Activated naive CD4-positive, alpha-beta T cell treated with anti-CD3 and anti-CD28 coated beads, Interleukin-2, amount 50 U/mL, for 24 hours (primary cell): Measurements from ENCODE around the gene SYPL2.

ENCODE experiments used
- H3K27ac Mint-ChIP-seq: one replicate; pipeline ENCODE4 v1.8.0; 2021; ENCODE audit warnings: mild to moderate bottlenecking, mixed read lengths
- H3K27me3 Mint-ChIP-seq: one replicate; pipeline ENCODE4 v1.8.0; 2021; ENCODE audit warnings: mixed read lengths
- H3K36me3 Mint-ChIP-seq: one replicate; pipeline ENCODE4 v1.8.0; 2021; ENCODE audit warnings: mixed read lengths
- H3K4me1 Mint-ChIP-seq: one replicate; pipeline ENCODE4 v1.8.0; 2021; ENCODE audit warnings: mixed read lengths
- H3K4me3 Mint-ChIP-seq: one replicate; pipeline ENCODE4 v1.8.0; 2021; ENCODE audit warnings: mild to moderate bottlenecking, mixed read lengths
- H3K9me3 Mint-ChIP-seq: one replicate; pipeline ENCODE4 v1.8.0; 2021; ENCODE audit warnings: mixed read lengths

The SYPL2 gene

GRCh38 chr1:109509176-109510134 is 43.1 kb downstream of the SYPL2 start, which contains the start of gene AMIGO1:
AMIGO1 (minus strand) TSS chr1:109509727; CDS start chr1:109508912, 815 bp downstream.
- Mint-ChIP-seq H3K36me3 (peaks cover 8% of the 10 kb centered on the region), H3K4me1 (peaks cover 63% of the 10 kb centered on the region)

DNA sequence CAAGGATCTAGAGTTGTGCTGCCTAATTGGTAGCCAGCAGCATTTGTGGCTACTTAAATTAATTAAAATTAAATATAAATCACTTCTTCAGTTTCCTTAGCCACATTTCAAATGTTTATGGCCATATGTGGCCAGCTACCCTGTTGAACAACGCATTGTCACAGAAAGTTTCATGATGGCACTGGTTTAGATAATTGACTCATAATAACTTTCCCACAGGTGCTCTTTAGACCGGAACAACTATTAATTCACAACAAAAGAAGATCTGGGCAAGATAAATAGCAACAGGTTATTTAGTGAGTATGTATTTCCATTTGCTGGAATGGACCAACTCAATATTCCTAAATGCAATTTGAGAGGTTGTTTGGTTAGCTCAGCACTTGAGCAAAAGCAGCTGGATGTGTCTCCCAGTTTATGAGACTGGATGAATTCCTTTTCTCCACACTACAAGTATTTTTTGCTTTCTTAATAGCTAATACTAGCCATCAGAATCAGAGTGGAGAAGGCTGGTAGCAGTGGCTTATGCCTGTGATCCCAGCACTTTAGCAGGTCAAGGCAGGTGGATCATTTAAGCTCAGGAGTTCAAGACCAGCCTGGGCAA is 46.9 kb downstream of the SYPL2 start:
- Mint-ChIP-seq H3K9me3 (no peaks in the 10 kb centered on the region), H3K4me3 (no peak overlapping the region), H3K36me3 (no peaks in the 10 kb centered on the region), H3K27me3 (no peaks in the 10 kb centered on the region), H3K4me1 (peaks cover 40% of the 10 kb centered on the region), H3K27ac (no peak overlapping the region)

More at GRCh38 chr1:109509176-109510134, 43.1 kb downstream of the SYPL2 start, which contains the start of gene AMIGO1:
- H3K4me3 Mint-ChIP-seq = peak within 1 kb of the TSS; percentile 93
- no peaks in the 10 kb centered on the region for H3K27me3 Mint-ChIP-seq
- H3K27ac Mint-ChIP-seq = peak within 1 kb of the TSS; percentile 93
- H3K9me3 Mint-ChIP-seq = no peaks in the 10 kb centered on the region

- Mint-ChIP-seq H3K4me3 (no peak overlapping the region), H3K27ac (no peak overlapping the region), H3K9me3 (no peaks in the 10 kb centered on the region), H3K4me1 (peaks cover 29% of the 10 kb centered on the region), H3K27me3 (no peaks in the 10 kb centered on the region), H3K36me3 (no peaks in the 10 kb centered on the region)
Measured at GRCh38 chr1:109514846-109515245, 48.5 kb downstream of the SYPL2 start.

DNA sequence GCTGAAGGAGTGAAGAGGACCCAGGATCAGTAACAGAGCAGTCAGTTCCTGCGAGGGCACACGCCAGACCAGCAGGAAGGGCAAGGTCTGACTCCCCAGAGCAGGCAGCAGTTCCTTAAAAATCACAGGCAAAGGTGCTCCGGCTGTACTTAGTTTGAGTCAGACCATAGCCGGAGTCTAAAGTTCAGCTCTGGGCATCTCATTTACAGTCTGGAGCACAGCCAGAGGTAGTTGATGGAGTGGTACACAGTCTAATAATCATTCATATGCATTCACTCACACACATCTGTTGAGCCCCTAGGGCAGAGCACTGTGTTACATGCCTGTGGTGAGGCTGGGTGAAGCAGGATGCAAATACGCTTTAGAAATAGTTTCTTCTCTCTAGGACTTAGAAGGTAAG is 50.5 kb downstream of the SYPL2 start:
- H3K4me3 Mint-ChIP-seq = no peak overlapping the region
- H3K4me1 Mint-ChIP-seq = peaks cover 8% of the 10 kb centered on the region
- H3K27ac Mint-ChIP-seq = no peak overlapping the region
- H3K27me3 Mint-ChIP-seq = no peaks in the 10 kb centered on the region
- H3K9me3 Mint-ChIP-seq = no peaks in the 10 kb centered on the region
- no peaks in the 10 kb centered on the region for H3K36me3 Mint-ChIP-seq

DNA sequence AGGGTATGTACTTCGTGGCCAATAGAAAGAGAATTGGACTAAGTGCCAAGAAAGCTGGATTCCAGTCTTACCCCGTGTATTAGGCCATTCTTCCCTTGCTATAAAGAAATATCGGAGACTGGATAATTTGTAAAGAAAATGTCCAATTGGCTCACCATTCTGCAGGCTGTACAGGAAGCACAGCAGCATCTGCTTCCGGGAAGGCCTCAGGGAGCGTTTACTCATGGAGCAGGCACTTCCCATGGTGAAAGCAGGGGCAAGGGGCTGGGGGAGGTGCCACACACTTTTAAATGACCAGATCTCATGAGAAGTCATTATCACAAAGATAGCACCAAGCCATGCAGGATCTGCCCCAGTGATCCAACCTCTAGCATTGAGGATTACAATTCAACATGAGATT is 51.0 kb downstream of the SYPL2 start:
- H3K36me3 Mint-ChIP-seq = no peaks in the 10 kb centered on the region
- H3K27me3 Mint-ChIP-seq = no peaks in the 10 kb centered on the region
- H3K4me3 Mint-ChIP-seq = no peak overlapping the region
- no peak overlapping the region for H3K27ac Mint-ChIP-seq
- H3K4me1 Mint-ChIP-seq = peaks cover 6% of the 10 kb centered on the region
- no peaks in the 10 kb centered on the region for H3K9me3 Mint-ChIP-seq

DNA sequence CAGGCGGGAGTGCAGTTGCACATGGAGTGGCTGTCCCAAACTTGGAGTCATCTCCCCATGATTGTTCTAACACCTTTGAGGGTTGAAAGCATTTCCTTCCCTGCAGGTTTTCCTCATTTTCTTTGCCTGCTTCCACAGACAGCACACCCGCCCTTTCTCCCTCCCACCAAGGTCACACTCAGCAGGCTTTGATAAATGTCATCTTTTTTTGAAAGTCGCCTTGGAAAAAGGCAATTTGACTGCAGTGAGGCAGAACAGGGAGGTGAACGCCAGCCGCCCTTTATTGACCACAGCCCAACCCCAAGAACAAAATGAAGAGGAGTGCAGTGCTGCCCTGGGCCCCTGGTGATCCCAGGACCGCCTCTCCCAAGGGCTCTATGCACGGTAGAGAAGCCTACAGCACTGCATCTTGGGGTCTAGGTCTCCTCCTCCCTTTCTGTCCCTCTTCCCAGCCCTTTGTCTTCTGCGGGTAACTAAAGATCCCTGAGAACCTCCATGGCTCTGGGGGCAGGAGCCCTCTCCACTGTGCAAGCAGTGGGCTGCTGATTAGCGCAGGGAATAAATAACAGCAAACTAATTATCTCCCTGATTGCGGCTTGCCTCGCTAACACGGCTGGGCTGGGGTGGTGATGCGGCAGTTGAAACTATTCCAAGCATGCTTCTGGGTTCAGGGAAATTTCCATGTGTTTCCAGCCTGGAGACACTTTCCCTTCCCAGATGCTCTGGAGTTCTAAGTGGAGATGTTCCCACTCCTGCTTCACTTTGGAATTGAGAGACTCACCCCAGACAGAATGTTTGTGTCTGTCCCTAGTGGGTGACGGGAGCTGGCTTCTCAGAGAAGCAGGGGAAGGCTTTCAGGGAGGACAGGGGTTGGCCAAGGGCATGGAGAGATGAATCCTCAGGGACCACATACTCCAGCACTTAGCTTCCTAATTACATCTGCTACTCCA is 54.9 kb downstream of the SYPL2 start:
- Mint-ChIP-seq H3K4me1 (no peaks in the 10 kb centered on the region), H3K4me3 (no peak overlapping the region), H3K27me3 (no peaks in the 10 kb centered on the region), H3K36me3 (no peaks in the 10 kb centered on the region), H3K27ac (no peak overlapping the region), H3K9me3 (no peaks in the 10 kb centered on the region)

GRCh38 chr1:109522026-109522425 is 55.7 kb downstream of the SYPL2 start:
- H3K9me3 Mint-ChIP-seq = no peaks in the 10 kb centered on the region
- no peaks in the 10 kb centered on the region for H3K27me3 Mint-ChIP-seq
- H3K4me1 Mint-ChIP-seq = no peaks in the 10 kb centered on the region
- no peaks in the 10 kb centered on the region for H3K36me3 Mint-ChIP-seq
- H3K27ac Mint-ChIP-seq = no peak overlapping the region
- no peak overlapping the region for H3K4me3 Mint-ChIP-seq

GRCh38 chr1:109523706-109524105 is 57.4 kb downstream of the SYPL2 start:
- Mint-ChIP-seq H3K4me1 (no peaks in the 10 kb centered on the region), H3K27ac (no peak overlapping the region), H3K4me3 (no peak overlapping the region), H3K27me3 (no peaks in the 10 kb centered on the region), H3K9me3 (no peaks in the 10 kb centered on the region), H3K36me3 (no peaks in the 10 kb centered on the region)

DNA sequence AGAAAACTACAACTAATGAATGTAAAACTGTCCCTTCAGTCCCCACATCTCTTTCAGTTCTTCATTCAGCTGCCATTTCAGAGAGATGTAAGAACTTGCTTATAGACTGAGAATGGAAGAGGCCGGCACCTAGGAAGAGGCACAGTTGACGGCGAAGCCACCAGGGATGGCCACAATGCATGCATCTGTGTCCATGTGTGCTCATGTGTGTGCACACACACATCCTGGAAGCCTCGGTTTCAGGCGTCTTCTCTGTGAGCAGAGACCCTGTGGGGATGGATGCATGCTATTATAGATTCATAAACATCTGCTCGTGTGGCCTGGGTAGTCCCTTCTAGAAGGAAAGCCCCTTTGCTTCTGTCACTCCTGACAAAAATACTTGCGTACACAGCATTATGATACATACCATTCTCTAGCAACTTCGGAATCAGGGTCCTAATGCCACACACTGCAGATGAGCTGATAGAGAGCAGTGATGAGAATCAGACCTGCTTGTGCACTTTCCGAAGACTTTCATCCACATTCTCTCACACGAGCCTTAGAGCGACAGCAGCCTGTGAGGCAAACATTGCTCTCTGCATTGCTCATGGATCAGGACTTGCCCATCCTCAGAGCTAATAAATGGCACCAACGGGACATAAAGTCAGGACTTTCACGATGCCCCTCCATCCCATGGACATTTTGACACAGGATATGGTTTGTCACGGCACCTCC is 60.9 kb downstream of the SYPL2 start:
- H3K27me3 Mint-ChIP-seq = no peaks in the 10 kb centered on the region
- no peaks in the 10 kb centered on the region for H3K36me3 Mint-ChIP-seq
- H3K9me3 Mint-ChIP-seq = no peaks in the 10 kb centered on the region
- peaks cover 28% of the 10 kb centered on the region for H3K4me1 Mint-ChIP-seq
- H3K27ac Mint-ChIP-seq = no peak overlapping the region
- H3K4me3 Mint-ChIP-seq = no peak overlapping the region

DNA sequence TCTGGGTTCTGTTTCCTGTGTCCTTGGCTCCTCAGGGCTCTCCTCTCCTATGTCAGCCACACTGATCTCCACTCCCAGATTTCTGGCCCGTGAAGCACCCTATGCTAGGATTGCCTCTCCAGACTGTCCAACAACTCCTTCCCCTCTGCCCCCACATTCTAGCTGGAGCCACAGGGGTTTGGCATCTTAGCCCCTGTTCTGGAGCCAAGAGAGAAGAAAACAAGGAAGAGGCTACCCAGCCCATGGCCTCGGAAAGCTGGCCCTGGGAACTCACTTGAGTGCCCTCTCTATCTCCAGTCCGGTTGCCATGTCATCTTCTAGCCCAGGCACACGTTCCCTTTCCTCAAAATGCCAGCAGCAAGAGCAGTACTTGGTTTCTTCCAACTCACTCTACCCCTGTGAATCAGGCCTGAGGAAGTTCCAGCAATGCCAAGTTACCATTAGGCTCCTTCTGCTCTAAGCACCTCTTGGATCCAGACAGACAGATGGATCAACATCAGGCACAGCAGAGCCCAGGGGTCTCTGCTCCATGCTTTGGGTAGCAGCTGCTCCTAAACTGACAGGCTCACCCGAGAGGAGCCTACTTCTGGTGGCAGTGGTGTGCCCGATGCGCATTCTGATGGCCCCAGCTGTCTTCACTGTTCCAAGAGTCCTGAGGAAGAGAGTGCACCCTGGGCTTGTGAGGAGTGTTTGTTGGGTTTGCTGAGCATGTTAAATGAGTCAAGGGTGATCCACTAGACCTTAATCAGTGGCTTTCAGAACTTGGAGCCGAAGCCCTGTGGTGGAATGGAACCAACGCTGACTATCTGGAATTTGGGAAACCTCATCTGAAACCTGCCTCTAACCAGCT is 61.7 kb downstream of the SYPL2 start:
- Mint-ChIP-seq H3K4me1 (peaks cover 34% of the 10 kb centered on the region), H3K4me3 (no peak overlapping the region), H3K36me3 (no peaks in the 10 kb centered on the region), H3K27ac (no peak overlapping the region), H3K27me3 (no peaks in the 10 kb centered on the region), H3K9me3 (no peaks in the 10 kb centered on the region)

GRCh38 chr1:109528712-109529111 is 62.4 kb downstream of the SYPL2 start:
- Mint-ChIP-seq H3K27ac (no peak overlapping the region), H3K9me3 (no peaks in the 10 kb centered on the region), H3K27me3 (no peaks in the 10 kb centered on the region), H3K4me1 (peaks cover 34% of the 10 kb centered on the region), H3K36me3 (no peaks in the 10 kb centered on the region), H3K4me3 (no peak overlapping the region)

DNA sequence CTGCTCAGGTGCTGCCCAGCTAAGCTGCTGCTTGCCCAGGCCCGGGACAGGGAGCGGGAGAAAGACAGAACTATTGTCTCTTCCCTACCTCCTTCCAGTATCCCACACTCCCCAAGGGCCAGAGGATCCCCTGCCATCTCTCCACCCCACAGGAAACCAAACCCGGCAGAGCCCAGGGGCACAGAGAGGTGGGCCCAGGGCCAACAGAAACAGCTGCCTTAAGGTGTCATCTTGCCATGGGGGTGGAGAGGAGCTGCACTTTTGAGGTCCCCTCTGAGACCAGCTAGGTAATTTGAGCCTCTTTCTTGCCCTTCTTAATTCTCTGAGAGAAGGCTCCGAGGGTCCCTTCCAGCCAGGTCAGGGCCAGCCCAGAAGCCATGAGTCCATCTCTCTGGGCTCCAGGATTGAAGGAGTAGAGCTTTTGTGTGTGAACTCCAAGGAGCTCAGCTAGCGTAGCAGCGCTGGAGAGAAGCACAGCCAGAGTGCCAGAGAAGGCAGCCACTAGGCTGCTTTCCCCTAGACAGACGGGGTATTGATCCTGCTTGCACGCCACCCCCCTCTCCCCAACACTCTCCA is 63.6 kb downstream of the SYPL2 start:
- H3K4me1 Mint-ChIP-seq = peaks cover 34% of the 10 kb centered on the region
- no peaks in the 10 kb centered on the region for H3K9me3 Mint-ChIP-seq
- no peaks in the 10 kb centered on the region for H3K27me3 Mint-ChIP-seq
- no peaks in the 10 kb centered on the region for H3K36me3 Mint-ChIP-seq
- H3K4me3 Mint-ChIP-seq = no peak overlapping the region
- no peak overlapping the region for H3K27ac Mint-ChIP-seq

DNA sequence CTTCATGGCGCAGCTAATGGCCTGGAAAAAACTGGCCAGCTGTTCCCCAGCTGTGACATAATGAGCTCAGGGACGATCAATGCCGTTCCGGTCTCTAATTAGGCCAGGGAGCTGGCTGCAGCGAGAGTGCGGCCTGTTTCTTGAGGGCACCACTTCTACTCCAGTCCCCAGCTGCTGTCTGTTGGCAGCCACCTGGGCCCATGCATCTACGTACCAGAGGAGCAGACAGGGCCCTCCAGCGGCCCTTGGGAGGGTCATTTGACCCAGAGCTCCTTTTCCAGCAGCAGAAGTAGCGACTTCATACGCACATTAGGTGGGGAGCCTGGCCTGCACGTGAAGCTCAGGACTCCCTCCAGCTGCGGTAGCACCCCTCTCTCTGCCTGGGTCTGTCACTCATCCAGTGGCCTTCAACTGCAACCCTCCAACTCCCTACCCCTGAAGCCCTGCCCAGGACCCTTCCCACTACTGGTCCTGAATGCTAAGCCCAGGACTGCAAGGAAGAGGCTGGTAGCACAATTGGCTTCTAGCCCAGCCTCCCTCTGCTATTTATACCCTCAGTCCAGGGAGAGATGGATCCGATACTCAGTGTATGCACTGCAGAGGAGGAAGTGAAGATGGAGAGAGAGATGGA is 64.2 kb downstream of the SYPL2 start:
- Mint-ChIP-seq H3K36me3 (no peaks in the 10 kb centered on the region), H3K27me3 (no peaks in the 10 kb centered on the region), H3K9me3 (no peaks in the 10 kb centered on the region), H3K4me3 (peak overlapping the region; percentile 9), H3K27ac (peak overlapping the region; percentile 71), H3K4me1 (peaks cover 34% of the 10 kb centered on the region)
